ENCODE measurements around the gene TCF4. TPM values are rescaled to one million over a fixed set of nuclear protein-coding genes. Genes with fewer than 3 reads are reported as not detected.

Gene TCF4
- total RNA-seq, 1 donor from 2014 or later: 115 TPM

- Mint-ChIP-seq H3K27me3 (ENCODE audit: low read depth, unreplicated experiment) (no peaks in the 10 kb centered on the region), H3K9me3 (ENCODE audit: unreplicated experiment) (no peaks in the 10 kb centered on the region), H3K4me3 (ENCODE audit: unreplicated experiment) (no peak overlapping the region), H3K27ac (ENCODE audit: unreplicated experiment) (no peak overlapping the region), H3K36me3 (ENCODE audit: low read depth, unreplicated experiment) (peaks cover 9% of the 10 kb centered on the region), H3K4me1 (ENCODE audit: low read depth, unreplicated experiment) (peaks cover 16% of the 10 kb centered on the region)
- H3K27me3 ChIP-seq (ENCODE audit: insufficient read depth, low read length): no peaks in the 10 kb centered on the region
- H3K4me1 ChIP-seq (ENCODE audit: insufficient read depth, low read length): peaks cover 21% of the 10 kb centered on the region
- no peak overlapping the region for H3K27ac ChIP-seq (ENCODE audit: low read depth, low read length)
- no peaks in the 10 kb centered on the region for H3K79me2 ChIP-seq (ENCODE audit: insufficient read depth, low read length)
- no peak overlapping the region for H2AFZ ChIP-seq (ENCODE audit: low read depth, low read length)
- H4K20me1 ChIP-seq (ENCODE audit: insufficient read depth, low read length): peaks cover 8% of the 10 kb centered on the region
- FAIRE-seq (no peak), DNase-seq (ENCODE audit: low read depth) (no peak)
- TF ChIP-seq EZH2 (IDR thresholded peaks at IDR 0.05; ENCODE audit: insufficient read depth, low read length) (no peak), CTCF (IDR thresholded peaks at IDR 0.05; ENCODE audit: insufficient read depth, low read depth, low read length) (no peak)
- H3K4me2 ChIP-seq (ENCODE audit: low read length): no peak overlapping the region
- no peak overlapping the region for H3K9ac ChIP-seq (ENCODE audit: low read length)
- H3K4me3 ChIP-seq (ENCODE audit: insufficient read depth, low read depth, low read length): no peak overlapping the region
- H3K36me3 ChIP-seq (ENCODE audit: insufficient read depth, low read length): no peaks in the 10 kb centered on the region
- H3K9me3 ChIP-seq (ENCODE audit: insufficient read depth, low read depth, low read length): no peaks in the 10 kb centered on the region
These were observed 347.0 kb downstream of the TCF4 start for GRCh38 chr18:55240978-55241377.

GRCh38 chr18:55239740-55240139 is 348.3 kb downstream of the TCF4 start:
- Histone ChIP-seq H4K20me1 (ENCODE audit: insufficient read depth, low read length) (peaks cover 8% of the 10 kb centered on the region), H3K9me3 (ENCODE audit: insufficient read depth, low read depth, low read length) (no peaks in the 10 kb centered on the region), H3K4me1 (ENCODE audit: insufficient read depth, low read length) (peaks cover 13% of the 10 kb centered on the region), H3K9ac (ENCODE audit: low read length) (no peak overlapping the region), H2AFZ (ENCODE audit: low read depth, low read length) (no peak overlapping the region), H3K4me2 (ENCODE audit: low read length) (no peak overlapping the region), H3K36me3 (ENCODE audit: insufficient read depth, low read length) (no peaks in the 10 kb centered on the region), H3K4me3 (ENCODE audit: insufficient read depth, low read depth, low read length) (no peak overlapping the region), H3K27me3 (ENCODE audit: insufficient read depth, low read length) (no peaks in the 10 kb centered on the region), H3K79me2 (ENCODE audit: insufficient read depth, low read length) (no peaks in the 10 kb centered on the region), H3K27ac (ENCODE audit: low read depth, low read length) (no peak overlapping the region)
- Mint-ChIP-seq H3K4me3 (ENCODE audit: unreplicated experiment) (no peak overlapping the region), H3K36me3 (ENCODE audit: low read depth, unreplicated experiment) (peaks cover 9% of the 10 kb centered on the region), H3K27ac (ENCODE audit: unreplicated experiment) (no peak overlapping the region), H3K9me3 (ENCODE audit: unreplicated experiment) (no peaks in the 10 kb centered on the region), H3K27me3 (ENCODE audit: low read depth, unreplicated experiment) (no peaks in the 10 kb centered on the region), H3K4me1 (ENCODE audit: low read depth, unreplicated experiment) (peaks cover 7% of the 10 kb centered on the region)
- FAIRE-seq: no peak
- DNase-seq (ENCODE audit: low read depth): no peak
- TF ChIP-seq EZH2 (IDR thresholded peaks at IDR 0.05; ENCODE audit: insufficient read depth, low read length): no peak
- TF ChIP-seq CTCF (IDR thresholded peaks at IDR 0.05; ENCODE audit: insufficient read depth, low read depth, low read length): no peak

GRCh38 chr18:55237660-55238059 is 350.3 kb downstream of the TCF4 start:
- Mint-ChIP-seq H3K27ac (ENCODE audit: unreplicated experiment) (no peak overlapping the region), H3K27me3 (ENCODE audit: low read depth, unreplicated experiment) (no peaks in the 10 kb centered on the region), H3K4me1 (ENCODE audit: low read depth, unreplicated experiment) (peaks cover 4% of the 10 kb centered on the region), H3K4me3 (ENCODE audit: unreplicated experiment) (no peak overlapping the region), H3K36me3 (ENCODE audit: low read depth, unreplicated experiment) (peaks cover 3% of the 10 kb centered on the region), H3K9me3 (ENCODE audit: unreplicated experiment) (no peaks in the 10 kb centered on the region)
- DNase-seq (ENCODE audit: low read depth) (no peak), FAIRE-seq (no peak)
- Histone ChIP-seq H3K4me2 (ENCODE audit: low read length) (no peak overlapping the region), H3K4me3 (ENCODE audit: insufficient read depth, low read depth, low read length) (no peak overlapping the region), H3K79me2 (ENCODE audit: insufficient read depth, low read length) (no peaks in the 10 kb centered on the region), H3K9ac (ENCODE audit: low read length) (no peak overlapping the region), H3K4me1 (ENCODE audit: insufficient read depth, low read length) (peaks cover 8% of the 10 kb centered on the region), H4K20me1 (ENCODE audit: insufficient read depth, low read length) (no peaks in the 10 kb centered on the region), H3K27me3 (ENCODE audit: insufficient read depth, low read length) (no peaks in the 10 kb centered on the region), H2AFZ (ENCODE audit: low read depth, low read length) (no peak overlapping the region), H3K9me3 (ENCODE audit: insufficient read depth, low read depth, low read length) (no peaks in the 10 kb centered on the region), H3K36me3 (ENCODE audit: insufficient read depth, low read length) (peaks cover 6% of the 10 kb centered on the region), H3K27ac (ENCODE audit: low read depth, low read length) (no peak overlapping the region)
- TF ChIP-seq CTCF (IDR thresholded peaks at IDR 0.05; ENCODE audit: insufficient read depth, low read depth, low read length) (no peak), EZH2 (IDR thresholded peaks at IDR 0.05; ENCODE audit: insufficient read depth, low read length) (no peak)
